ENCODE measurements around the gene PHF13.
"Not testable (repeated sequence)": the region's sequence is repeated elsewhere in the genome, so short reads cannot be mapped to it uniquely, and the experiment has no call there.

Gene PHF13

GRCh38 chr1:6653436-6654290 is 40.1 kb downstream of the PHF13 start:
- TF ChIP-seq CTCF (IDR thresholded peaks at IDR 0.05; ENCODE audit: insufficient read depth, low read length, poor library complexity, severe bottlenecking), result no peak
- Histone ChIP-seq H3K36me3 (ENCODE audit: control insufficient read depth, insufficient read depth, low read length) (peaks cover 17% of the 10 kb centered on the region), H3K4me3 (replicated peaks; ENCODE audit: low read depth, low read length) (no peak overlapping the region), H3K27me3 (replicated peaks; ENCODE audit: control insufficient read depth, insufficient read depth, low read length) (no peaks in the 10 kb centered on the region)
- no peak for DNase-seq (ENCODE audit: extremely low read depth, insufficient read length)

GRCh38 chr1:6657138-6657537 is 43.6 kb downstream of the PHF13 start:
- H3K4me3 ChIP-seq (replicated peaks; ENCODE audit: low read depth, low read length), result no peak overlapping the region
- H3K36me3 ChIP-seq (ENCODE audit: control insufficient read depth, insufficient read depth, low read length), result peaks cover 9% of the 10 kb centered on the region
- no peaks in the 10 kb centered on the region for H3K27me3 ChIP-seq (replicated peaks; ENCODE audit: control insufficient read depth, insufficient read depth, low read length)
- no peak for DNase-seq (ENCODE audit: extremely low read depth, insufficient read length)
- no peak for TF ChIP-seq CTCF (IDR thresholded peaks at IDR 0.05; ENCODE audit: insufficient read depth, low read length, poor library complexity, severe bottlenecking)

GRCh38 chr1:6658359-6659060 is 45.0 kb downstream of the PHF13 start:
- TF ChIP-seq CTCF (IDR thresholded peaks at IDR 0.05; ENCODE audit: insufficient read depth, low read length, poor library complexity, severe bottlenecking), result no peak

GRCh38 chr1:6660415-6661049 is 47.0 kb downstream of the PHF13 start:
- DNase-seq (ENCODE audit: extremely low read depth, insufficient read length), result no peak
- H3K36me3 ChIP-seq (ENCODE audit: control insufficient read depth, insufficient read depth, low read length), result peaks cover 8% of the 10 kb centered on the region
- no peaks in the 10 kb centered on the region for H3K27me3 ChIP-seq (replicated peaks; ENCODE audit: control insufficient read depth, insufficient read depth, low read length)
- no peak for TF ChIP-seq CTCF (IDR thresholded peaks at IDR 0.05; ENCODE audit: insufficient read depth, low read length, poor library complexity, severe bottlenecking)
- H3K4me3 ChIP-seq (replicated peaks; ENCODE audit: low read depth, low read length), result no peak overlapping the region

More at GRCh38 chr1:6658359-6659060, 45.0 kb downstream of the PHF13 start:
- Histone ChIP-seq H3K36me3 (ENCODE audit: control insufficient read depth, insufficient read depth, low read length) (peaks cover 3% of the 10 kb centered on the region), H3K27me3 (replicated peaks; ENCODE audit: control insufficient read depth, insufficient read depth, low read length) (no peaks in the 10 kb centered on the region), H3K4me3 (replicated peaks; ENCODE audit: low read depth, low read length) (no peak overlapping the region)
- no peak for DNase-seq (ENCODE audit: extremely low read depth, insufficient read length)

GRCh38 chr1:6662468-6662867 is 48.9 kb downstream of the PHF13 start:
- H3K4me3 ChIP-seq (replicated peaks; ENCODE audit: low read depth, low read length); H3K27me3 ChIP-seq (replicated peaks; ENCODE audit: control insufficient read depth, insufficient read depth, low read length); DNase-seq (ENCODE audit: extremely low read depth, insufficient read length); H3K36me3 ChIP-seq (ENCODE audit: control insufficient read depth, insufficient read depth, low read length): not testable (repeated sequence)

- no peak for DNase-seq (ENCODE audit: extremely low read depth, insufficient read length)
- H3K36me3 ChIP-seq (ENCODE audit: control insufficient read depth, insufficient read depth, low read length), result peaks cover 7% of the 10 kb centered on the region
- no peaks in the 10 kb centered on the region for H3K27me3 ChIP-seq (replicated peaks; ENCODE audit: control insufficient read depth, insufficient read depth, low read length)
- H3K4me3 ChIP-seq (replicated peaks; ENCODE audit: low read depth, low read length), result no peak overlapping the region
- no peak for TF ChIP-seq CTCF (IDR thresholded peaks at IDR 0.05; ENCODE audit: insufficient read depth, low read length, poor library complexity, severe bottlenecking)
Observed at GRCh38 chr1:6666696-6667095, 53.2 kb downstream of the PHF13 start.
